HG02610 (cell line): ENCODE results near the gene PTPRG.
"Not testable (repeated sequence)": the region's sequence is repeated elsewhere in the genome, so short reads cannot be mapped to it uniquely, and the experiment has no call there.

Source experiments
- ATAC-seq: cut with Tn5 transposase; IDR thresholded peaks from one replicate; pipeline ENCODE4 v1.9.1; 2021; ENCODE audit warnings: mild to moderate bottlenecking, moderate library complexity; ENCODE audit not compliant: unreplicated experiment

PTPRG gene

GRCh38 chr3:61715886-61716527 lies 154.6 kb downstream of the PTPRG start:
- no peak for ATAC-seq

- not testable (repeated sequence) for ATAC-seq
Observed at GRCh38 chr3:61716693-61717092, 155.3 kb downstream of the PTPRG start.

GRCh38 chr3:61718565-61718964 lies 157.2 kb downstream of the PTPRG start:
- no peak for ATAC-seq

- no peak for ATAC-seq
Observed at GRCh38 chr3:61719278-61719977, 158.1 kb downstream of the PTPRG start.

- ATAC-seq: no peak
Observed at GRCh38 chr3:61723038-61723437, 161.7 kb downstream of the PTPRG start.

GRCh38 chr3:61724183-61724582 lies 162.8 kb downstream of the PTPRG start:
- no peak for ATAC-seq

GRCh38 chr3:61724801-61725200 lies 163.4 kb downstream of the PTPRG start:
- ATAC-seq: no peak

GRCh38 chr3:61725851-61726333 lies 164.5 kb downstream of the PTPRG start:
- no peak for ATAC-seq

GRCh38 chr3:61727435-61727834 lies 166.1 kb downstream of the PTPRG start:
- no peak for ATAC-seq

GRCh38 chr3:61729038-61729634 lies 167.8 kb downstream of the PTPRG start:
- no peak for ATAC-seq

- no peak for ATAC-seq
Observed at GRCh38 chr3:61730056-61730455, 168.7 kb downstream of the PTPRG start.

- no peak for ATAC-seq
Observed at GRCh38 chr3:61730577-61731231, 169.3 kb downstream of the PTPRG start.

- ATAC-seq: no peak
Observed at GRCh38 chr3:61733000-61733399, 171.6 kb downstream of the PTPRG start.

GRCh38 chr3:61733876-61734275 lies 172.5 kb downstream of the PTPRG start:
- no peak for ATAC-seq

GRCh38 chr3:61734749-61735686 lies 173.6 kb downstream of the PTPRG start:
- ATAC-seq: no peak

- no peak for ATAC-seq
Observed at GRCh38 chr3:61736506-61736905, 175.1 kb downstream of the PTPRG start.

- no peak for ATAC-seq
Observed at GRCh38 chr3:61739640-61740039, 178.3 kb downstream of the PTPRG start.

- no peak for ATAC-seq
Observed at GRCh38 chr3:61740494-61740893, 179.1 kb downstream of the PTPRG start.

GRCh38 chr3:61741551-61741950 lies 180.2 kb downstream of the PTPRG start:
- ATAC-seq: no peak

GRCh38 chr3:61742006-61742405 lies 180.6 kb downstream of the PTPRG start:
- no peak for ATAC-seq
